HG02759 (cell line): ENCODE results near the gene POLR3E.
"Not testable (repeated sequence)": the region's sequence is repeated elsewhere in the genome, so short reads cannot be mapped to it uniquely, and the experiment has no call there.

Experiments
- ATAC-seq: cut with Tn5 transposase; IDR thresholded peaks from one replicate; pipeline ENCODE4 v1.9.1; 2021; ENCODE audit warnings: mild to moderate bottlenecking, moderate library complexity; ENCODE audit not compliant: unreplicated experiment

Gene POLR3E

GRCh38 chr16:22328081-22328725 is 31.0 kb downstream of the POLR3E start:
- ATAC-seq: no peak

DNA sequence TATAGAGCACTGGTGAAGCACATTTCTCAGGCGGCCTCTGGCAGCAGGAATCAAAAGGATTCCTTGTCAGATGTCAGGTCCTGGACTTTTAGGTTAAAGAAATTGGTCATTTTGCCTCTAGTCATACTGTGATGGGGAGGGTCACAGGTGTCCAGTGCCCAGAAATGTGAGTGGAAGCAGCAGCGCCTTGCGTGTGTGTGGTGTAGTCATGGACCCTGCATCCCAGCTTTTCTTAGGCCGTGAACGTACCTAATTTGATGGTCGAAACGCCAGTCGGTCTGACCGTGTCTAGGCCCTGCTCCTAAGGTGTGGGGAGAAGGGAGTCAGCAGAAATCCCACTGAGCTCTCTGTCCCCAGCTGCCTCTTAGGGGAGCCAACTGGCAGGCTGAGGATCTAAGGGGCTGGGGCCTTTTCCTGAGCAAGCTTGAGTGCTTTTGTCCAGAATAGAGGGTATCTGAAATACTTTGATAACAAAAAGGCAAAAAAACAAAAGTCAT is 32.0 kb downstream of the POLR3E start:
- ATAC-seq: no peak

GRCh38 chr16:22330326-22330725 is 33.1 kb downstream of the POLR3E start:
- no peak for ATAC-seq

DNA sequence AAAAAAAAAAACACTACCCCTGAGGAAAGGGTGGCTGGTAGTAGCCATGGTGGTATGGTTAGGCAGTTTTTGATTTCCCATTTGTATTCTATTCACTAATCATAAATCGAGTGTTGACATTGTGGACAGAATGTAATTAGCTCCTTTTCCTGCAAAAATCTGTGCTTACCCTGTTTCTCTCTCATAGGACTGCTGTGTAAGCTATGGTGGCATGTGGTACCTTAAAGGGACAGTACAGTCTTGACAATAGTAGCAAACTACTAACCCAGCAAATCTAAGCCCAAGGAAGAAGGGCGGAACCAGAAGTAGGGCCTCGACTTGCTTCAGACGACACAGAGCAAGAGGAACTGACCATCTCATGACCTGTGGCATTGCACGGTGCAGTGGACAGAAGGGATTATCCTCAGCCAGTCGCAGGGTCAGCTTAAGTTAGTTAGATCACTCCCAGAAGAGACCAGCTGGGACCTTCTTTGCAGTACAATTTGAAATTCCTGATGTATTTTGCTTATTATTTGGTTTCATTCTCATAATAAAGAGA is 36.3 kb downstream of the POLR3E start:
- no peak for ATAC-seq

DNA sequence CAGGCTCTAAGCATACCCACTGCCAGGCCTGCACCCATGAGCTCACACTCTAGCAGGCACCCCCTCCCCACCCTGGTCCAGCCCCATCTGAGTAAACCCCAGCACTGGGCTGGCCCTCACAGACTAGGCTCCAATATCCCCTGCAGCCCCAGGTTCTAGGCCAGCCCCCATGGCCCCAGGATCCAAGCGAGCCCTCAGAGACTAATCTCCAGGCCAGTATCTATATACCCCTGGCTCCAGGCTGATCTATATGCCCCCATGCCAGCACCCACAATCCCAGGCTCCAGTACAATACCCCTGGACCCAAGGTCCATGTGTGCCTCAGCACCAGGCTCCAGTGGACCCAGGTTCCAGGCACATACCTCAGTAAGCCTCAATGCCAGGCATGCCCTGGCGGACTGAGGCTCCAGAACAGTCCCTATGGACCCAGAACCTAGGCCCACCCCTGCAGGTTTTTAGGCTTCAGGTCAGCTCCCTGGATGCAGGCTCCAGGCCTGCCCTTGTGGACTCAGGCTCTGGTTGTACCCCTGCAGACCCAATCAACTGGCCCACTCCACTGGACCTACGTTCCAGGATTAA is 38.5 kb downstream of the POLR3E start:
- ATAC-seq: no peak

GRCh38 chr16:22336581-22336980 is 39.4 kb downstream of the POLR3E start:
- ATAC-seq: no peak

GRCh38 chr16:22337045-22337444 is 39.8 kb downstream of the POLR3E start:
- no peak for ATAC-seq

DNA sequence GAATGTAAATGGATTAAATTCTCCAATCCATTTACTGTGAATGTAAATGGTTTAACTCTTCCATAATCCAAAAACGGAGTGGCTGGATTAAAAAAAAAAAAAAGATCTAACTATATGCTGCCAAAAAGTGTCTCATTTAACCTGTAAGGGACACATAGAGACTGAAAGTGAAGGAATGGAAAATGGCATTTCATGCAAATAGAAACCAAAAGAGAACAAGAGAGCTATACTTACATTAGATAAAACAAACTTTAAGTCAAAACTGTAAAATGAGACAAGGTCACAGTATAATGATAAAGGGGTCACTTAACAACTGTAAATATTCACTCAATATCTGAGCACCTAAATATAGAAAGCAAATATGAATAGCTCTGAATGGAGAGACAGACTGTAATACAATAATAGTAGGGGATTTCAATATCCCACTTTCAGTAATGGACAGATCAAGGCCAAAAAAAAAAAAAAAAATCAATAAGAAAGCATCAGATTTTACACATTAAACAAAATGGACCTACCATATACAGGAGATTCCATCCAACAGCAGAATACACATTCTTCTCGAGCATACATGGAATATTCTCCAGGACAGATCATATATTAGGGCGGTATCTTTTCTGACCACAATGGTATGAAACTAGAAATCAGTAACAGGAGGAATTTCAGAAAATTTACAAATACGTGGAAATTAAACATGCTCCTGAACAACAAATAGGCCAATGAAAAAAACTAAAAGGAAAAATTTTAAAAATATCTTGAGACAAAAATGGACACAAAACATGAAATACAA is 40.8 kb downstream of the POLR3E start:
- ATAC-seq: no peak

DNA sequence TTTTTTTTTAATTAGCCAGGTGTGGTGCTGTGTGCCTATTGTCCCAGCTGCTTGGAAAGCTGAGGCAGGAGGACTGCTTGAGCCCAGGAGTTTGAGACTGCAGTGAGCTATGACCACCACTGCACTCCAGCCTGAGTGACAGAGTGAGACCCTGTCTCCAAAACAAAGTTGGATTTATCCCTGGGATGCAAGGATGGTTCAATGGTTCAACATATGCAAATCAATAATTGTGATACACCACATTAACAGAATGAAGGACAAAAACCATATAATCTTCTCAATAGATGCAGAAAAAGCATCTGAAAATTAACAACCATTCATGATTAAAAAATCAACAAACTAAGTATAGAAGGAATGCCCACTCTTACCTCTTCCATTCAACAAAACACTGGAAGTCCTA is 43.7 kb downstream of the POLR3E start:
- no peak for ATAC-seq

DNA sequence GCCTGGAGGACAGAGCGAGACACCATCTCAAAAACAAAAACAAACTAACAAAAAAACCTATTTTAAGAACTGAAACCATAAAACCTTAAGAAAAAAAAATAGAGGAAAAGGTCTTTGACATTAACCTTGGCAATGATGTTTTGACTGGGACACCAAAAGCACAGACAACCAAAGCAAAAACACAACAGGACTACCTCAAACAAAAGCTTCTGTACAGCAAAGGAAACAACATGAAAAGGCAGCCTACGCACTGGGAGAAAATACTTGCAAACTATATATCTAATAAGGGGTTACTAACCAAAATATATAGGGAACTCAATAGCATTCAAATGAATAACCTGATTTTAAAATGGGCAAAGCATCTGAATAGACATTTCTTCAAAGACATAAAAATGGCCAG is 44.9 kb downstream of the POLR3E start:
- ATAC-seq: no peak

DNA sequence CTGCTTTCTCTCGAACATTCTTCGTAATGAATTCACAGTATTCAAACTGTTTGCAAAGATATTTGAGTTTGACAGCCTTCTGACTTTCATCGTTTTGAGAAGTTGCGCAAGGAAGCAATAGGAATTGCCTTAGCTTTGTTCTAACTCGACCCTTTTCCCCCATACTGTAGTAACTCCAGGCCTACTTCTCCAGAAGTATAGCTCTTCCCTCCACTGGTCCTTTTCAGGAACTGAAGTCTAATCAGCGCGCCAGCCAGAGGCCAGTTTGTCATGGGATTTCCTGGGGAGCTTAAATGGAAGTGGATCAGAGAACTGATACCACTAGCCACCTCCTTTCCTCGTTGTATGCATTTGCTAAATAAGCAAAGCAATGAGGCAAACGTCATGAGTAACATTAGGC is 49.3 kb downstream of the POLR3E start:
- no peak for ATAC-seq

GRCh38 chr16:22347100-22347820 is 50.1 kb downstream of the POLR3E start:
- ATAC-seq: no peak

DNA sequence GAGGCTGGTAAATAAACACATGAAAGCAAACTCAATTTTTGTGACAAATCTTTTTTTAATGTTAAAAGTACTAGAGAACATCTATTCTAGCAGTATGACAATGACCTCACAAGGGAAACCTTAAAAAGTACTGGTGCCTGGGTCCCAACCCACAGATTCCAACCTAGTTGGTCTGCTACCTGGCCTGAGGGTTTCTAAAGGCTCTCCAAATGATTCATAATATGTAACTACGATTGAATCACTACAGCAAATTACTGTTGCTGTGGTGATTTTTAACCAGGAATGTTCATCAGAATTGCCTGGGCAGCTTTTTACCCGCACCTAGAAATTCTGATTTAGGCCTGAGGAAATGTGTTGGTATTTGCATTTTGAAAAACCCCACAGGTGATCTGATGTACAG is 51.1 kb downstream of the POLR3E start:
- no peak for ATAC-seq

GRCh38 chr16:22351017-22351416 is 53.8 kb downstream of the POLR3E start:
- not testable (repeated sequence) for ATAC-seq

- ATAC-seq: no peak
These were observed 54.9 kb downstream of the POLR3E start for GRCh38 chr16:22352140-22352539.

GRCh38 chr16:22352723-22353122 is 55.5 kb downstream of the POLR3E start:
- no peak for ATAC-seq

DNA sequence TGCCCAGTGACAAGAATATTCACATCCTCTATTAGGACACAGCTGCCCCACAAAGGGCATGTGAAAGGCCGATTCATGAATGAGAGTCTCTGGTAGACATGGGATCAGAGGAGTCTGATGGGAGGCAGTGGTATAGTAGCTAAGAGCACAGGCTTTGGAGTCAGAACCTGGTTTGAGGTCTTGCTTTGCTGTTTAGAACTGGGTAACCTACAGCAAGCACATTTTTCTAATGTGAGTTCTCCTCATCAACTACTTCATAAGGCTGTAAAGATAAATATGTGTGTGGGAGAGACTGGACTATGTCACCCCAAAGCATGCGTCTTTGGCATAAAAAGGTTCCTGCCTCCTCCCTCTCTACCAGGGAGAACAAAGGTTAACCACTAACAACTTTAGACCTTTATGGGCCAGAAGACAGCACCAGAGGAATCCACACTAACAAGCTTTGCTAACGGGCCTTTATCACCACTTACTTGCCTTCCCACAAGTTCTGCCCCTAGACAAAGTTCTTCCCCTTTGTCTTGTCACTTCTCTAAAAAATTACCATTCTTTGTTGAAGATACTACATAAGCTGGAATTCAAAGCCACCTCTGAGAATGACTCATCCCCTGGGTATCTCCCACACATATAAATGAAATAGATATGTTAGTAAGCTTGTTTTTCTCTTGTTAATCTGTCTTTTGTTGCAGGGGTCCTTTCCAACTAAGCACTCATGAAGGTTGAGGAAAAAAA is 56.1 kb downstream of the POLR3E start:
- ATAC-seq: no peak

GRCh38 chr16:22353933-22354541 is 56.8 kb downstream of the POLR3E start:
- no peak for ATAC-seq

GRCh38 chr16:22355487-22355908 is 58.3 kb downstream of the POLR3E start:
- no peak for ATAC-seq
